ENCODE results near the gene IL19.
"Not testable (repeated sequence)": the region's sequence is repeated elsewhere in the genome, so short reads cannot be mapped to it uniquely, and the experiment has no call there.

- not testable (repeated sequence) for TF ChIP-seq CTCF (IDR thresholded peaks at IDR 0.05; ENCODE audit: extremely low read depth in 1 of 2, insufficient read depth in 1 of 2, low read depth in 1 of 2, low read length in 2 of 2); MAX (IDR thresholded peaks at IDR 0.05; ENCODE audit: insufficient read depth, insufficient read length); EZH2 (IDR thresholded peaks at IDR 0.05; ENCODE audit: borderline replicate concordance, low read depth, low read length, severe bottlenecking); FOS (IDR thresholded peaks at IDR 0.05; ENCODE audit: borderline replicate concordance, insufficient read depth, low read length)
Measured at GRCh38 chr1:206852662-206853061, 82.1 kb downstream of the IL19 start.

Data from endothelial cell of umbilical vein (primary cell).